HepG2 (cell line): ENCODE measurements around the gene TM4SF1. TPM values are rescaled to one million over a fixed set of nuclear protein-coding genes. Genes with fewer than 3 reads are reported as not detected.

Experiments
- BRF2 ChIP-seq: sonication (generic); formaldehyde crosslinking; IDR thresholded peaks from 2 replicates; pipeline ENCODE4 v1.8.1; 2022; ENCODE audit warnings: mild to moderate bottlenecking, missing genetic modification reagents
- FOSL2 ChIP-seq: sonication (generic); formaldehyde crosslinking; IDR thresholded peaks from 2 replicates; pipeline ENCODE4 v1.4.0; 2020; ENCODE audit warnings: missing genetic modification reagents
- HNF1B ChIP-seq: sonication (generic); formaldehyde crosslinking; IDR thresholded peaks from 2 replicates; pipeline ENCODE4 v1.5.1; 2020; ENCODE audit warnings: mild to moderate bottlenecking, moderate library complexity, missing genetic modification reagents
- IRF2 ChIP-seq: IDR thresholded peaks from 2 replicates; pipeline ENCODE4 v1.6.1; 2018; ENCODE audit warnings: missing genetic modification reagents, missing compliant biosample characterization
- JUN ChIP-seq: sonication (generic); formaldehyde crosslinking; IDR thresholded peaks from 2 replicates; pipeline ENCODE4 v1.4.0; 2020; ENCODE audit warnings: mild to moderate bottlenecking, missing genetic modification reagents
- NONO ChIP-seq, 2 experiments: fragments of 450-650 bp in 1 of 2; sonication (generic) in 1 of 2; formaldehyde crosslinking in 1 of 2; IDR thresholded peaks in 1 of 2; conservative IDR thresholded peaks in 1 of 2; 2 replicates each; pipeline versions ENCODE4 v1.6.1 to v1.8.0; 2017 to 2022; ENCODE audit warnings: mild to moderate bottlenecking in 1 of 2, missing genetic modification reagents in 1 of 2, moderate library complexity in 1 of 2
- NR2F2 ChIP-seq: IDR thresholded peaks from 2 replicates; pipeline ENCODE4 v1.6.1; 2012; ENCODE audit warnings: low read depth, inconsistent platforms, borderline replicate concordance
- POLR2G ChIP-seq: fragments of 200-400 bp; formaldehyde crosslinking; IDR thresholded peaks from 2 replicates; pipeline ENCODE4 v1.6.1; 2018; ENCODE audit warnings: mild to moderate bottlenecking, low read depth, low read length, moderate library complexity
- SP4 ChIP-seq: sonication (generic); formaldehyde crosslinking; IDR thresholded peaks from 2 replicates; pipeline ENCODE4 v1.8.1; 2023; ENCODE audit warnings: mild to moderate bottlenecking, missing genetic modification reagents
- ZBTB46 ChIP-seq: sonication (generic); formaldehyde crosslinking; IDR thresholded peaks from 2 replicates; pipeline ENCODE4 v1.4.0; 2020; ENCODE audit warnings: mild to moderate bottlenecking, missing genetic modification reagents, borderline replicate concordance
- ZKSCAN5 ChIP-seq: sonication (generic); formaldehyde crosslinking; IDR thresholded peaks from 2 replicates; pipeline ENCODE4 v1.5.1; 2020; ENCODE audit warnings: mild to moderate bottlenecking, missing genetic modification reagents
- ZMYM2 ChIP-seq: sonication (generic); formaldehyde crosslinking; IDR thresholded peaks from 2 replicates; pipeline ENCODE4 v1.8.0; 2022; ENCODE audit warnings: mild to moderate bottlenecking, missing genetic modification reagents
- ZNF263 ChIP-seq: sonication (generic); formaldehyde crosslinking; IDR thresholded peaks from 2 replicates; pipeline ENCODE4 v1.4.0; 2020; ENCODE audit warnings: missing genetic modification reagents
- ZNF407 ChIP-seq: sonication (generic); formaldehyde crosslinking; IDR thresholded peaks from one replicate; pipeline ENCODE4 v1.5.1; 2020; ENCODE audit warnings: mild to moderate bottlenecking, missing genetic modification reagents; ENCODE audit errors: not compliant biosample characterization
- polyA plus RNA-seq, 8 experiments: library from polyadenylated mRNA; depleted of rRNA in 3 of 8; stranded (reverse) in 7 of 8; unstranded in 1 of 8; fragments of >200 nt; fragmentation: Illumina TruSeq in 4 of 8; extraction: Trizol in 4 of 8; gene quantifications; 2 replicates each; pipeline versions ENCODE4 v1.2.1 to v1.2.3, GENCODE V29; 2011 to 2016; ENCODE audit warnings: low read depth in 4 of 8, missing spikeins in 1 of 8, mixed read lengths in 1 of 8; ENCODE audit not compliant: insufficient read depth in 1 of 8
- total RNA-seq, 5 experiments: library from RNA; depleted of rRNA; stranded (reverse); fragments of >200 nt; fragmentation: Illumina TruSeq; extraction: Trizol; gene quantifications; 2 replicates each; pipeline ENCODE4 v1.2.3, GENCODE V29; 2016; ENCODE audit warnings: low read depth in 1 of 5

TM4SF1 gene
- total and polyA plus RNA-seq, 2 of the 13 experiments (the other 11 are each of a cell fraction or from before 2014, with no cell fraction given), result 431 to 1,359 TPM

- TF ChIP-seq HNF1B (CRISPR knock-in tag) (no peak), ZKSCAN5 (no peak), NONO (IDR thresholded peaks at IDR 0.05) (no peak), NONO (CRISPR knock-in tag; conservative IDR thresholded peaks at IDR 0.05) (no peak), POLR2G (no peak; the same call in 1 of the 2 replicates), IRF2 (CRISPR knock-in tag) (no peak), SP4 (no peak), FOSL2 (CRISPR knock-in tag) (peak; percentile 65), ZNF263 (CRISPR knock-in tag) (no peak), JUN (CRISPR knock-in tag) (0 out of 2 replicates have a peak, but pooled peaks have one; percentile 43), ZBTB46 (no peak), ZNF407 (CRISPR knock-in tag) (no peak), NR2F2 (no peak), BRF2 (CRISPR knock-in tag) (no peak), ZMYM2 (no peak)
Measured at GRCh38 chr3:149388531-149389417, 11.3 kb upstream of the TM4SF1 start (continued).
